ENCODE data around the gene TMEM30B.

DNA sequence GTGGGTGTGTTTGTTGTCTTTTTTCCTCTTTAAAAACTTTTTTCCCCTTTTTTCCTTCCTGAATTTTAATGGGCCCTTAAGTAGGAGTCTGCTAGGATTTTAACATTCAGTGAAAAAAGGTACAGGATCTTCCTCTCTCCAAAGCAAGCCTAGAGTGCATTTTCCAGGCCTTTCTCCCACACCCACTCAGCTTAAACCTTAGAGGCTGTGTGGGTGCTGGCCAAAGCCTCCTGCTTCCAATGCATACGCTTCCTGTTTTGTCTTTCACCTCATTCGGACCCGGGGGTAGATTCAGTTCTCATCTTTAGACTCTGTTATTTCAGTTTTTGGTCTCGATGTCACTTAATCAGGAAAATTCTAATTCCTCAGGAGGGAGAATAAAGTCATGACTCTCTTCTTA is 51.2 kb downstream of the TMEM30B start:
- TF ChIP-seq EZH2 (IDR thresholded peaks at IDR 0.05; ENCODE audit: borderline replicate concordance, low read length): no peak
- TF ChIP-seq, protein P1, sequence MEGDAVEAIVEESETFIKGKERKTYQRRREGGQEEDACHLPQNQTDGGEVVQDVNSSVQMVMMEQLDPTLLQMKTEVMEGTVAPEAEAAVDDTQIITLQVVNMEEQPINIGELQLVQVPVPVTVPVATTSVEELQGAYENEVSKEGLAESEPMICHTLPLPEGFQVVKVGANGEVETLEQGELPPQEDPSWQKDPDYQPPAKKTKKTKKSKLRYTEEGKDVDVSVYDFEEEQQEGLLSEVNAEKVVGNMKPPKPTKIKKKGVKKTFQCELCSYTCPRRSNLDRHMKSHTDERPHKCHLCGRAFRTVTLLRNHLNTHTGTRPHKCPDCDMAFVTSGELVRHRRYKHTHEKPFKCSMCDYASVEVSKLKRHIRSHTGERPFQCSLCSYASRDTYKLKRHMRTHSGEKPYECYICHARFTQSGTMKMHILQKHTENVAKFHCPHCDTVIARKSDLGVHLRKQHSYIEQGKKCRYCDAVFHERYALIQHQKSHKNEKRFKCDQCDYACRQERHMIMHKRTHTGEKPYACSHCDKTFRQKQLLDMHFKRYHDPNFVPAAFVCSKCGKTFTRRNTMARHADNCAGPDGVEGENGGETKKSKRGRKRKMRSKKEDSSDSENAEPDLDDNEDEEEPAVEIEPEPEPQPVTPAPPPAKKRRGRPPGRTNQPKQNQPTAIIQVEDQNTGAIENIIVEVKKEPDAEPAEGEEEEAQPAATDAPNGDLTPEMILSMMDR (IDR thresholded peaks at IDR 0.05; ENCODE audit: low read length): no peak

Measured in OCI-LY1 (cell line).